ENCODE results near the gene CPPED1. TPM values are rescaled to one million over a fixed set of nuclear protein-coding genes. Genes with fewer than 3 reads are reported as not detected.
A peak's percentile ranks its signal among the peaks of the same experiment; 100 is the strongest.

CPPED1 gene
- total RNA-seq, 1 donor from 2014 or later: 9.0 TPM

DNA sequence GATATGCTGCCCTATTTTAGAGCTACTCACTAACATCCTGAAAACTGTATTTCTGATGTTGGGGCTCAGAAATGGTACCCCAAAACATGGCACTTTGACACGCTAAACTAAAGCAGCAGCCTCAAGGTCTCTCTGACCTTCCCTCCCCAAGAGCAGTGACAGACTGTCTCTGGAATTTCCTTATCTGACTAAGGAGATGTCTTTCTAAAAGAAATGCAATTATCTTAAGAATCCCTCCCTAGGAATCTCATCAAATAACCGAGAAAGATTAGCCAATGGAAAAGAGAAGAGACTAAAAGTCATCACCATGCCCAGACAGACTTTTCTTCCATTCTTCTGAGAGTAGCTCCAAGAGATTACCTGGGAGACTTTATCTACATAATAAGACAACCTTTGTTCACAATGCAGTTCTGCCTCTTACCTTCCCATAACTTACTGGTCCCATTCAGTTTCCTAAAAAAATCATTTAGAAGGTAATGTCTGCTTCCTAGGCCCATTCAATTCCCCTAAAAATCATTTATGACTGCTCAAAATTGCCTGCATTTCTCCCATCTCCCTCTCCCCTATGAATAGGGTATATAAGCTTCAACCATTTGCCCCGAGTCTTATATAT is 123.9 kb downstream of the CPPED1 start:
- H3K27ac Mint-ChIP-seq: no peak overlapping the region
- no peaks in the 10 kb centered on the region for H3K27me3 Mint-ChIP-seq (ENCODE audit: low read depth)
- H3K4me3 Mint-ChIP-seq (ENCODE audit: low read depth): no peak overlapping the region
- no peaks in the 10 kb centered on the region for H3K9me3 Mint-ChIP-seq
- peaks cover 9% of the 10 kb centered on the region for H3K36me3 Mint-ChIP-seq (ENCODE audit: low read depth)
- intact Hi-C loops (cut with micrococcal nuclease): no loop called here
- peaks cover 15% of the 10 kb centered on the region for H3K4me1 Mint-ChIP-seq (ENCODE audit: low read depth)
- DNase-seq (ENCODE audit: low spot score): no peak

DNA sequence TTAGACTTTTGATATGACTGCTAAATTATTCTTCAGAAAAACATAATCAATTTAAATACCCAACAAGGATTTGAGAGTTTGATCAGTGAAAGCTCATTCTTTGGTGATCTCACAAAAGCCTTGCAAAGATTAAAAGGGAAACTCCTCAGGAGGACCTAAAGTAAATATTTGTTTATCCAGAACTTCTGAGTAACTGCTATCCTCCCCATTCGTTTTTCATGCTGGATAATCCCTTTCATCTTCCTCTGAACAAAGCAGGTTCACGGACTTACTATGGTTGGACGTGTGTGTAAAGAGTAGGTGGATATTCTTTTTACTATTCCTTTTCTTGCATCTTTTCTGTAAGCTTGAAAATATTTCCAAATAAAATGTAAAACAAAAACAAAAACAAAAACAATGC is 124.7 kb downstream of the CPPED1 start:
- H3K36me3 Mint-ChIP-seq (ENCODE audit: low read depth): peaks cover 9% of the 10 kb centered on the region
- H3K9me3 Mint-ChIP-seq: no peaks in the 10 kb centered on the region
- no peak overlapping the region for H3K27ac Mint-ChIP-seq
- no peak overlapping the region for H3K4me3 Mint-ChIP-seq (ENCODE audit: low read depth)
- intact Hi-C loops (cut with micrococcal nuclease): no loop called here
- H3K27me3 Mint-ChIP-seq (ENCODE audit: low read depth): no peaks in the 10 kb centered on the region
- H3K4me1 Mint-ChIP-seq (ENCODE audit: low read depth): peaks cover 15% of the 10 kb centered on the region
- DNase-seq (ENCODE audit: low spot score): no peak

DNA sequence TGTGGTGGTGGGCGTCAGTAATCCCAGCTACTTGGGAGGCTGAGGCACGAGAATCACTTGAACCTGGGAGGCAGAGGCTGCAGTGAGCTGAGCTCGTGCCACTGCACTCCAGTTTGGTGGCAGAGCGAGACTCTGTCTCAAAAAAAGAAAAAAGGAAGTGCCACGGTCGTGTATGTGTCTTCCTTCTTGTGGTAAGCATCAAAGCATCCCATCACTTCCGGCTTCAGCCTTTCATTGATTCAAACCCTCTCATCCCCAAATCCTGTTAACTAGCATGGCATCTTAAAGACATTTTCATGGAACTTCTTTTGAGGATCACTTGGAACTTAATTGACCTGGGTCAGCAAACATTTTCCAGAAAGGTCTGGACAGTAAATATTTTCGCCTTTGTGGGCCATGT is 126.2 kb downstream of the CPPED1 start:
- Mint-ChIP-seq H3K4me1 (ENCODE audit: low read depth) (peaks cover 15% of the 10 kb centered on the region), H3K36me3 (ENCODE audit: low read depth) (peaks cover 9% of the 10 kb centered on the region), H3K27me3 (ENCODE audit: low read depth) (no peaks in the 10 kb centered on the region), H3K9me3 (no peaks in the 10 kb centered on the region), H3K27ac (no peak overlapping the region), H3K4me3 (ENCODE audit: low read depth) (no peak overlapping the region)
- no peak for DNase-seq (ENCODE audit: low spot score)
- intact Hi-C loops (cut with micrococcal nuclease): no loop called here

DNA sequence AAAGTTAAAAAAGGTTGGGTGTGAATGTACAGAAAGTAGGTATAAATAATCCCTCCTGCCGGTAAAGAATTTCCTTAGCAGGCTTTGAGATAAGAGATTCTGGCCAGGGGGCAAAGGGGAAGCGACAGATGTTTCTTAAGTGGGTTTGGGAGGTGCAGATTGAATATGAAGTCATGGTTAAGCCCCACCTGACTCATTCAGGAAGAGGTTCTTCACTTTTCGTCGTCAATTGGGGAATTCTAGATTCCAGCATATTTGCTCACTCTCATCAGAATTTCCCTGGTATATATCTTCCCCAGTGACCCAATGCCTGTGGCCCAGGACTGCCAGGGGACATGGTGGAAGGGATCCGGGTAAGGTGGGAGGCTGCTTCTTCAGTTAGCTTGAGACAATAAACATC is 127.8 kb downstream of the CPPED1 start:
- Mint-ChIP-seq H3K4me3 (ENCODE audit: low read depth) (no peak overlapping the region), H3K9me3 (no peaks in the 10 kb centered on the region), H3K27ac (no peak overlapping the region), H3K27me3 (ENCODE audit: low read depth) (no peaks in the 10 kb centered on the region), H3K4me1 (ENCODE audit: low read depth) (peaks cover 15% of the 10 kb centered on the region), H3K36me3 (ENCODE audit: low read depth) (peaks cover 9% of the 10 kb centered on the region)
- intact Hi-C loops (cut with micrococcal nuclease): no loop called here
- no peak for DNase-seq (ENCODE audit: low spot score)

DNA sequence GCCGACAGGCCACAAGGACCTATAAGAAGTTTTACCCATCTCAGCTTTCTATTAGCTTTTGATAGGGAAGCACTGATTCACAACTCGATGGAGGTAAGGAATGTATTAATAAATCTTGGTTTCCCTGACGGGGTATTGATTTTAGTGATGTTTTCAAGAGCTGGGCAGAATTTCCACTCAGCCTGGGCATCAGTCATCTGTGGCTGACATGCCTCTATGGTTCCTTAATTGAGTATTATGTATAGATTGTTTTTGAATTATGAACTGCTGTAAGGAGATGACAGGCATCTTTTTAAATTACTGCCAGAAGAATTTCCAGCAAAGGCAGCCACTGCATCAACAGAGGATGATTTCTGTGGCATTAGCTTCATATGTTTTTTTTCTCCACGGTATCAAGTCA is 128.6 kb downstream of the CPPED1 start:
- Mint-ChIP-seq H3K4me3 (ENCODE audit: low read depth) (no peak overlapping the region), H3K27ac (no peak overlapping the region), H3K36me3 (ENCODE audit: low read depth) (peaks cover 12% of the 10 kb centered on the region), H3K27me3 (ENCODE audit: low read depth) (no peaks in the 10 kb centered on the region), H3K4me1 (ENCODE audit: low read depth) (peaks cover 15% of the 10 kb centered on the region), H3K9me3 (peaks cover 4% of the 10 kb centered on the region)
- no peak for DNase-seq (ENCODE audit: low spot score)
- intact Hi-C loops (cut with micrococcal nuclease): no loop called here

DNA sequence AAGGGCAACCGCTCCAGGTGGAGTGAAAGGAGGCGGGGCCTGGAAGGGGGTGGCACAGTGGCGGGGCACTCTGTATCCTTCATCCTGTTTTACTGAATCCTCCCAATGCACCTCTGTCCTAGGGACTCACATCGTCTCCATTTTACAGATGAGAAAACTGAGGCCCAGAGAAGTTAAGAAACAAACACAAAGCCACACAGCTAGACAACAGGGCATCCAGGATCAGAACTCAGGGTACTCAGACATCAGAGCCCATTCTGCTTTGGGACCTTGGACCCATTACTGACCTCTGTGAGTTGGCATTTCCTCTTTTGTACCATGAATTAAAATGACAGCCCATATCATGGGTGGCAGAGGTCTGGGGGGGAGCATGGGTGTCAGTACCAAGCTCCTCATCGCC is 129.2 kb downstream of the CPPED1 start:
- Mint-ChIP-seq H3K36me3 (ENCODE audit: low read depth) (peaks cover 12% of the 10 kb centered on the region), H3K27ac (no peak overlapping the region), H3K27me3 (ENCODE audit: low read depth) (no peaks in the 10 kb centered on the region), H3K4me1 (ENCODE audit: low read depth) (peaks cover 15% of the 10 kb centered on the region), H3K4me3 (ENCODE audit: low read depth) (no peak overlapping the region), H3K9me3 (peaks cover 4% of the 10 kb centered on the region)
- intact Hi-C loops (cut with micrococcal nuclease): no loop called here
- no peak for DNase-seq (ENCODE audit: low spot score)

DNA sequence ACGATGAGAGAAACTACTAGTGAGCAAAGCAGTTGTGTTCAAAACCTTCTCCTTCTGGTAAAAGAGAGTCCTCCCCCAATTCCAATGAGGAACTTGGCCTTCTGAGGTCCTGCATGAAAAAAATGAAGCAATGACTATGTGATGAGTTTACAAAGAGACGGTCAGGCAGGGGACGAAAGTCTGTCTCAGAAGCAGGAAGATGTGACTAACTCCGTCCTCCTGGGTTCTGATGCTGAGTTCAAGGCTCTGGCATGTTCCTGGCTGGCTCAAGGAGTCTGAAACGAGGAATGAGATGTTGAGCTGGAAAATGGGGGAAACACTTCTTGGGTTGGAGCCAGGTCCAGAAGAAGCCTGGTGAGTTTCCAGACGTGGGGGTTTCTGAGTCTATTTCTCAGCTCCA is 129.6 kb downstream of the CPPED1 start:
- H3K4me3 Mint-ChIP-seq (ENCODE audit: low read depth): no peak overlapping the region
- H3K4me1 Mint-ChIP-seq (ENCODE audit: low read depth): peaks cover 15% of the 10 kb centered on the region
- H3K27me3 Mint-ChIP-seq (ENCODE audit: low read depth): no peaks in the 10 kb centered on the region
- intact Hi-C loops (cut with micrococcal nuclease): no loop called here
- peaks cover 8% of the 10 kb centered on the region for H3K9me3 Mint-ChIP-seq
- H3K27ac Mint-ChIP-seq: no peak overlapping the region
- peaks cover 14% of the 10 kb centered on the region for H3K36me3 Mint-ChIP-seq (ENCODE audit: low read depth)
- no peak for DNase-seq (ENCODE audit: low spot score)

DNA sequence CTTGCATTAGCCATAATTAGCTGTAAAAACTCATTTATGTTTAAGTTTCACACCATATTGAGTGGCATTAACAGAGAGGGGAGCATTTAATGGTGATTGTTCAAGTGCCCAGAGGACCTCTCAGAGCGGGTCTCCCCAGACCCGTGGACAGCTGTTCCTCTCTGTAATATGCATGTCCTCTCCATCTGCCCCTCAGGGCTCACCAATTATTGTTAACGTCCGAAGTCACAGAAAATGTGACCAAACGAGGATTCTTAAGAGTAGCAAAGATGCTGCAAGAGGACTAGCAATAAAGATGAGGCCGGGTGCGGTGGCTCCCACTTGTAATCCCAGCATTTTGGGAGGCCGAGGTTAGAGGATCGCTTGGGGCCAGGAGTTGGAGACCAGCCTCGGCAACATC is 130.2 kb downstream of the CPPED1 start:
- Mint-ChIP-seq H3K27me3 (ENCODE audit: low read depth) (no peaks in the 10 kb centered on the region), H3K9me3 (peaks cover 14% of the 10 kb centered on the region), H3K4me3 (ENCODE audit: low read depth) (no peak overlapping the region), H3K4me1 (ENCODE audit: low read depth) (peaks cover 15% of the 10 kb centered on the region), H3K36me3 (ENCODE audit: low read depth) (peaks cover 19% of the 10 kb centered on the region), H3K27ac (no peak overlapping the region)
- no peak for DNase-seq (ENCODE audit: low spot score)
- intact Hi-C loops (cut with micrococcal nuclease): no loop called here

DNA sequence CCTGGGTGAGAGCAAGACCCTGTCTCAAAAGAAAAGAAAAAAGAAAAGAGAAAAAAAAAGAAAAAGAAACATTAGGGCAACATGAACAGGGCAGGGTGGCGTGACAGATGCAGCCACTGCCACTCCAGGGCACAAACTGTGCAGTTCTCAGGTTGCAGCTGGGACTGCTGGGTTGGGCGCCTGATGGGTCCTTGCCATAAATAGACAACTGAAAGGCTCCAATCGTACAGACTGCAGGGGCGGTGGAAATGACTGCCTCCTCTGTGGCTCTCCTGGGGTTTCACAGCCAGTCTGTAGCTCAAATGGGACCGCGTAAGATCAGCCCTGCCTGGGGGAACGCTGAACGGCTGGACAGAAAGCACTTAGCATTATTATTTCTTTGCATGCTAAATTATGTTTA is 130.7 kb downstream of the CPPED1 start:
- H3K36me3 Mint-ChIP-seq (ENCODE audit: low read depth): peaks cover 16% of the 10 kb centered on the region
- H3K27ac Mint-ChIP-seq: no peak overlapping the region
- peaks cover 18% of the 10 kb centered on the region for H3K9me3 Mint-ChIP-seq
- H3K4me1 Mint-ChIP-seq (ENCODE audit: low read depth): peaks cover 14% of the 10 kb centered on the region
- no peak overlapping the region for H3K4me3 Mint-ChIP-seq (ENCODE audit: low read depth)
- no peaks in the 10 kb centered on the region for H3K27me3 Mint-ChIP-seq (ENCODE audit: low read depth)
- DNase-seq (ENCODE audit: low spot score): no peak
- intact Hi-C loops (cut with micrococcal nuclease): no loop called here

DNA sequence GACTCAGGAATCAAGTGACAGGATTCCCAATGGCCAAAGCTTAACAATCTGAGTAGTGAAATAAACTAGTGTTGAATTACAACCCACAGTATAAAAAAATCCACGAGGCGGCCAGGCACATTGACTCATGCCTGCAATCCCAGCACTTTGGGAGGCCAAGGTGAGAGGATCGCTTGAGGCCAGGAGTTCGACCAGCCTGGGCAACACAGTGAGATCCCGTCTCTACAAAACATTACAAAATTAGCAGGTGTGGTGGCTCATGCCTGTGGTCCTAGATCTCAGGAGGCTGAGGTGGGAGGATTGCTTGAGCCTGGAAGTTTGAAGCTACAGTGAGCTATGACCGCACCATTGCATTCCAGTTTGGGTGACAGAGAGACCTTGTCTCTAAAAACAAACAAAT is 133.8 kb downstream of the CPPED1 start:
- H3K4me1 Mint-ChIP-seq (ENCODE audit: low read depth): no peaks in the 10 kb centered on the region
- H3K27me3 Mint-ChIP-seq (ENCODE audit: low read depth): no peaks in the 10 kb centered on the region
- no peak overlapping the region for H3K4me3 Mint-ChIP-seq (ENCODE audit: low read depth)
- H3K9me3 Mint-ChIP-seq: peaks cover 39% of the 10 kb centered on the region
- no peak for DNase-seq (ENCODE audit: low spot score)
- intact Hi-C loops (cut with micrococcal nuclease): no loop called here
- H3K36me3 Mint-ChIP-seq (ENCODE audit: low read depth): peaks cover 15% of the 10 kb centered on the region
- no peak overlapping the region for H3K27ac Mint-ChIP-seq

DNA sequence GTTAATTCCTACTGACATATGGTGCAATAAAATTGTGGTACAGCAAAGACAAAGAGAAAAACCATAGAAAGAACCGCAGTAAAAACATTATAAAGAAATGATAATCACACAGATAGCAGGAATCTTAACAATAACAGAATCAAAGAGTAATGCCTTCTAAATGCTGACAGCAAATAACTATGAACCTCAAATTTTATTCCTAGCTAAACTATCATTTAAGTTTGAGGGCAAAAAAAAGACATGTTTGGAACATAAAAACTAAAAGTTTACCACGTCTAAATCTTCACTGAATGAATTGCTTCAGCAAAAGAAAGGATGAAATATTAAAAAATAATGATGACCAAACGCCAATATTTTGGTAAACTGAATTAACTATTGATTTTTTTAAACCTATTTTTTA is 135.8 kb downstream of the CPPED1 start:
- intact Hi-C loops (cut with micrococcal nuclease): no loop called here
- H3K9me3 Mint-ChIP-seq: peaks cover 46% of the 10 kb centered on the region
- peaks cover 23% of the 10 kb centered on the region for H3K36me3 Mint-ChIP-seq (ENCODE audit: low read depth)
- DNase-seq (ENCODE audit: low spot score): no peak
- H3K27me3 Mint-ChIP-seq (ENCODE audit: low read depth): no peaks in the 10 kb centered on the region
- no peak overlapping the region for H3K4me3 Mint-ChIP-seq (ENCODE audit: low read depth)
- H3K4me1 Mint-ChIP-seq (ENCODE audit: low read depth): no peaks in the 10 kb centered on the region
- no peak overlapping the region for H3K27ac Mint-ChIP-seq

DNA sequence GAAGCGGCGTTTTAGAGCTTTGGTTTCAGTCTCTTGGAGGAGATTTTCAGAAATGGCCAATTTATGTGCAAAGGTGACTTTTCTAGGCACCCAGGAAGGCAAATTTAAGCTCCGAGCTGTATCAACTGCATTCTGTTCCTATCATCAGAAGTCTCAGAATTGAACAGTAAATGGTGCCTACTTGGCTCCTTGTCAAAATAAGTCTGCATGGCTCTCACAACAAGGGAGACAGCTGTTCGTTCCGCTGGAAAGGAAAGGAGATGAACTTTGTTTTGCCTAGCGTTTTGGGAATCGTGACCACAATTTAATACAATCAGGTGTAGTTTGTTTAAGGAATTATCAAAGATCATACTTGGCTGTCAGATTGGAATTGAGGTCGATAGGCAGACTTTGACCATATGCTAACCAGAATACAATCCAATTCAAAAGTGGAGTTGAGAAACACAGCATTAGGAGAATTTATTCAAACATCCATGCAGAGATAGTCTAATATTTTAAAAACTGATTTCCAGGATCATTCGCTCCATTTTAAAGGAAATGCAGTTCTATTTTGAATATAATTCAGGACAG is 139.4 kb downstream of the CPPED1 start:
- Mint-ChIP-seq H3K27me3 (ENCODE audit: low read depth) (no peaks in the 10 kb centered on the region), H3K4me1 (ENCODE audit: low read depth) (no peaks in the 10 kb centered on the region), H3K27ac (no peak overlapping the region), H3K36me3 (ENCODE audit: low read depth) (peaks cover 23% of the 10 kb centered on the region), H3K4me3 (ENCODE audit: low read depth) (no peak overlapping the region), H3K9me3 (peaks cover 40% of the 10 kb centered on the region)
- DNase-seq (ENCODE audit: low spot score): no peak
- intact Hi-C loops (cut with micrococcal nuclease): no loop called here

DNA sequence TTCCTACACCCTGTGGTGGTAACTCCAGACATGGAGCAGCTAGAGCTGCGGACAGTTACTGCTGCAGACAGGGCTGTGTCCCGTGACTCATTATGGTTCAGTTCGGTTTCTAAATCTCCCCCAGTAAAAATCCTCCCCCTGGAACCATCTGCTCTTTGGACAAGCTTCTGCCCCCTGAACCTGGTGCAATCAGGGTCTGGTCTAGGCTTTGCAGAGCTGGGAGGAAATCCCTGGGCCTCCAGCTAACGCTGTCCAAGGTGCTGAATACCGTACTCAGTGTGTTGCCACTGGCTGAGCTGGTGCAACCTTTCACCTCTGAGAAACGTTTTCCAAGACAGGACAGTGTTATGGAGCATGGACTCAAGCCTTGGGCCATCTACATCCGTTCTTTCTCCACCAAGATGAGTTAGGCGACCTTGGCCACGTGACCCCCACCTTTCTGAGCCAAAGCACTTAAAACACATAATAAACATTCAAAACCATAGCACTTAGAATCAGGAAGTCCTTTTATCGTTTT is 142.0 kb downstream of the CPPED1 start:
- Mint-ChIP-seq H3K4me3 (ENCODE audit: low read depth) (no peak overlapping the region), H3K36me3 (ENCODE audit: low read depth) (peaks cover 12% of the 10 kb centered on the region), H3K27me3 (ENCODE audit: low read depth) (no peaks in the 10 kb centered on the region), H3K4me1 (ENCODE audit: low read depth) (no peaks in the 10 kb centered on the region), H3K27ac (no peak overlapping the region), H3K9me3 (peaks cover 29% of the 10 kb centered on the region)
- intact Hi-C loops (cut with micrococcal nuclease): no loop called here
- DNase-seq (ENCODE audit: low spot score): peak; percentile 12

Measured in activated T-helper 2 cell treated with anti-CD3 and anti-CD28 coated beads, Interferon-gamma antibody, Interleukin-2, Interleukin-4, amounts not matched to agents 10 μg/mL and 5 μg/mL and 100 μg/mL, durations not matched to agents 14 hours and 24 hours and 36 hours (primary cell).